ENCODE data around the gene KBTBD13. TPM values are rescaled to one million over a fixed set of nuclear protein-coding genes. Genes with fewer than 3 reads are reported as not detected.

Gene KBTBD13
- total and polyA plus RNA-seq, 12 donors, result 0.84 to 20.5 (median 4.6) TPM

GRCh38 chr15:65101891-65102708 lies 25.6 kb downstream of the KBTBD13 start:
- intact Hi-C loops (cut with DNase I), result loop anchor here in 9 of 10 donors (1.0 to 10.0 kb wide), 6 partner anchors 47 to 70 kb away; no protein-coding TSS in a partner anchor
- H3K4me1 ChIP-seq, result peaks cover 0 to 7% (median 0%) of the 10 kb centered on the region in 9 donors
- H3K4me3 ChIP-seq, result no peak overlapping the region
- TF ChIP-seq CTCF (IDR thresholded peaks at IDR 0.05), result no peak
- peak in 7 of 8 donors; percentile 6 to 36 (median 20) for ATAC-seq
- H3K27me3 ChIP-seq, result no peaks in the 10 kb centered on the region
- no peak for DNase-seq
- H3K36me3 ChIP-seq, result peaks cover 0 to 86% (median 18%) of the 10 kb centered on the region in 9 donors
- WGBS, 2 donors, result 59 to 70% methylated on average over 67 to 75 of the region's 75 CpGs
- no peak overlapping the region for H3K27ac ChIP-seq
- no peaks in the 10 kb centered on the region for H3K9me3 ChIP-seq

- no peak for DNase-seq
- H3K27me3 ChIP-seq, result no peaks in the 10 kb centered on the region
- ATAC-seq, result no peak
- TF ChIP-seq CTCF (IDR thresholded peaks at IDR 0.05), result no peak
- H3K9me3 ChIP-seq, result no peaks in the 10 kb centered on the region
- H3K4me1 ChIP-seq, result peaks cover 0 to 7% (median 0%) of the 10 kb centered on the region in 9 donors
- 94 to 98% methylated on average over 3 of the region's 3 CpGs for WGBS, 2 donors
- H3K4me3 ChIP-seq, result no peak overlapping the region
- H3K36me3 ChIP-seq, result peaks cover 0 to 84% (median 18%) of the 10 kb centered on the region in 9 donors
- no peak overlapping the region for H3K27ac ChIP-seq
- intact Hi-C loops (cut with DNase I), result loop anchor here in 6 of 10 donors (5.0 to 10.0 kb wide), 3 partner anchors 48 to 71 kb away; no protein-coding TSS in a partner anchor
Observed at GRCh38 chr15:65102912-65103311, 26.4 kb downstream of the KBTBD13 start.

- H3K27me3 ChIP-seq, result no peaks in the 10 kb centered on the region
- 86 to 91% methylated on average over 5 of the region's 5 CpGs for WGBS, 2 donors
- H3K4me1 ChIP-seq, result peaks cover 0 to 7% (median 0%) of the 10 kb centered on the region in 9 donors
- DNase-seq (no peak), ATAC-seq (no peak)
- intact Hi-C loops (cut with DNase I), result loop anchor here in 1 of 10 donors (10.0 kb wide), 1 partner anchor 50 kb away; no protein-coding TSS in a partner anchor
- no peak overlapping the region for H3K4me3 ChIP-seq
- TF ChIP-seq CTCF (IDR thresholded peaks at IDR 0.05), result no peak
- no peaks in the 10 kb centered on the region for H3K9me3 ChIP-seq
- no peak overlapping the region for H3K27ac ChIP-seq
- H3K36me3 ChIP-seq, result peaks cover 0 to 62% (median 11%) of the 10 kb centered on the region in 9 donors
Observed at GRCh38 chr15:65105038-65105437, 28.5 kb downstream of the KBTBD13 start.

GRCh38 chr15:65106011-65106590 lies 29.6 kb downstream of the KBTBD13 start:
- DNase-seq (no peak), ATAC-seq (no peak)
- Histone ChIP-seq H3K27me3 (no peaks in the 10 kb centered on the region), H3K4me1 (peaks cover 0 to 12% (median 0%) of the 10 kb centered on the region in 9 donors), H3K36me3 (peaks cover 0 to 52% (median 11%) of the 10 kb centered on the region in 9 donors), H3K27ac (no peak overlapping the region), H3K4me3 (no peak overlapping the region), H3K9me3 (no peaks in the 10 kb centered on the region)
- no peak for TF ChIP-seq CTCF (IDR thresholded peaks at IDR 0.05)
- 82 to 87% methylated on average over 6 of the region's 6 CpGs for WGBS, 2 donors
- intact Hi-C loops (cut with DNase I), result loop anchor here in 1 of 10 donors (10.0 kb wide), 1 partner anchor 51 kb away; no protein-coding TSS in a partner anchor
